Heart left ventricle (tissue), 16 donors: ENCODE data around the gene ASTN2. TPM values are rescaled to one million over a fixed set of nuclear protein-coding genes. Genes with fewer than 3 reads are reported as not detected.

Source experiments
- ATAC-seq, 4 donors: fragments of 200-7000 bp; cut with Tn5 transposase; one replicate each; pipeline ENCODE4 v1.9.1; 2020 to 2022; ENCODE audit warnings: moderate library complexity in 4 of 4, mild to moderate bottlenecking in 3 of 4, moderate number of reproducible peaks in 1 of 4
- DNase-seq, 5 donors: peaks; one replicate each; pipeline ENCODE4 v3.0.0-alpha.2; 2020
- H3K27ac ChIP-seq, 12 donors: fragments of 200-600 bp; sonication (generic) in 4 of 12; one replicate each; pipeline versions ENCODE4 v1.5.0 to v1.8.0; 2016 to 2022; ENCODE audit warnings: mild to moderate bottlenecking in 2 of 12
- H3K27me3 ChIP-seq, 9 donors: fragments of 200-600 bp; sonication (generic) in 2 of 9; one replicate each; pipeline versions ENCODE4 v1.5.1 to v1.8.0; 2016 to 2022; ENCODE audit warnings: mild to moderate bottlenecking in 3 of 9
- H3K36me3 ChIP-seq, 9 donors: fragments of 200-600 bp; sonication (generic) in 2 of 9; one replicate each; pipeline versions ENCODE4 v1.5.0 to v1.8.0; 2018 to 2022; ENCODE audit warnings: mild to moderate bottlenecking in 2 of 9
- H3K4me1 ChIP-seq, 12 donors: fragments of 200-600 bp; sonication (generic) in 4 of 12; one replicate each; pipeline versions ENCODE4 v1.5.0 to v1.8.0; 2016 to 2022; ENCODE audit warnings: mild to moderate bottlenecking in 3 of 12
- H3K4me3 ChIP-seq, 12 donors: fragments of 200-600 bp; sonication (generic) in 4 of 12; one replicate each; pipeline versions ENCODE4 v1.5.0 to v1.8.0; 2017 to 2022; ENCODE audit warnings: mild to moderate bottlenecking in 9 of 12, moderate library complexity in 4 of 12
- H3K9me3 ChIP-seq, 12 donors: fragments of 200-600 bp; sonication (generic) in 4 of 12; one replicate each; pipeline versions ENCODE4 v1.5.0 to v1.8.0; 2016 to 2022; ENCODE audit warnings: mild to moderate bottlenecking in 1 of 12
- CTCF ChIP-seq, 12 donors: fragments of 200-600 bp; sonication (generic) in 4 of 12; IDR thresholded peaks; one replicate each; pipeline versions ENCODE4 v1.5.0 to v1.8.0; 2018 to 2022; ENCODE audit warnings: antibody characterized with exemption in 12 of 12, mild to moderate bottlenecking in 5 of 12
- POLR2A ChIP-seq, 2 donors: fragments of 450-650 bp; IDR thresholded peaks; one replicate each; pipeline ENCODE4 v1.6.1; 2017; ENCODE audit warnings: antibody characterized with exemption in 2 of 2, mild to moderate bottlenecking in 2 of 2, moderate library complexity in 2 of 2
- WGBS, 4 donors: extraction: QIAGEN DNeasy Blood & Tissue Kit in 2 of 4; methylation state at CpG; one replicate each; pipeline versions ENCODE4 v1.1.5 to v1.1.7; 2013 to 2018; 5-methylcytosine and 5-hydroxymethylcytosine counted together
- intact Hi-C, 10 donors: fragments of 100-400 bp; cut with DNase I; formaldehyde crosslinking; loops; one replicate each; pipeline versions ENCODE4 v1.11.1 to v1.14.2; 2022
- polyA plus RNA-seq, 2 donors: library from polyadenylated mRNA; stranded (reverse); fragments of 200-250 nt; gene quantifications; one replicate each; pipeline ENCODE4 v1.2.3, GENCODE V29; 2013
- total RNA-seq, 9 donors: library from RNA; depleted of rRNA in 2 of 9; stranded (reverse); fragments of >200 nt in 2 of 9; fragmentation: NEBNext Ultra II Directional in 3 of 9; extraction: Animal tissue kit (Norgen Biotek cat#: 25700) in 3 of 9; gene quantifications; one replicate each; pipeline versions ENCODE4 v1.1.0 to v1.2.4, GENCODE V29; 2016 to 2023
- donor health status: ischemic (EF 13 %, LVEDD 7.1; RV severe dilation, severe dysfunction).
- donor health status: healthy with polysubstance abuse.
- donor health status: DM: no; HTN: yes; CAD: no.
- donor health status: DM: no; HTN: no; CAD: no.
- donor health status: ischemic (EF 25% LVEDD 6.9; RV normal size, moderate dysfunction).
- donor health status: ischemic (EF 25% LVEDD 5.7; RV mildly dilated, moderate dysfunction).
- donor health status: healthy.
- donor health status: DM: yes; HTN: yes; CAD: no.
- donor health status: ischemic (EF 35%, LVEDD 5.7; RV mildly dilated, moderate dysfunction).
- donor health status: nonischemic (EF 11% LVEDD 7.7; RV severe dilation, severe dysfunction).
- donor health status: DM: yes; HTN: yes; CAD: no.
- donor health status: PGD.
- donor health status: ischemic (EF 29% LVEDD 5.4; RV normal size, mild dysfunction).
- donor health status: nonischemic (EF 23%, LVEDD 6.1; RV moderate dilation, normal function).

Gene ASTN2
- total and polyA plus RNA-seq, 11 donors: 2.5 to 6.0 (median 3.5) TPM

- ATAC-seq (no peak), DNase-seq (no peak)
- peaks cover 0 to 9% (median 0%) of the 10 kb centered on the region in 9 donors for H3K27me3 ChIP-seq
- H3K36me3 ChIP-seq: no peaks in the 10 kb centered on the region
- H3K4me1 ChIP-seq: no peaks in the 10 kb centered on the region
- no peak overlapping the region for H3K27ac ChIP-seq
- peaks cover 0 to 37% (median 24%) of the 10 kb centered on the region in 12 donors for H3K9me3 ChIP-seq
- H3K4me3 ChIP-seq: no peak overlapping the region
- intact Hi-C loops: no loop called here
- 33 to 54% (median 44%) methylated on average over 2 of the region's 2 CpGs for WGBS, 4 donors
- TF ChIP-seq CTCF (IDR thresholded peaks at IDR 0.05) (no peak), POLR2A (IDR thresholded peaks at IDR 0.05) (no peak)
Measured at GRCh38 chr9:116873491-116873890, 541.4 kb downstream of the ASTN2 start.

GRCh38 chr9:116870566-116870965 lies 544.3 kb downstream of the ASTN2 start:
- H3K4me3 ChIP-seq: no peak overlapping the region
- H3K4me1 ChIP-seq: no peaks in the 10 kb centered on the region
- intact Hi-C loops: no loop called here
- no peak for DNase-seq
- no peak for TF ChIP-seq POLR2A (IDR thresholded peaks at IDR 0.05)
- no peak for TF ChIP-seq CTCF (IDR thresholded peaks at IDR 0.05)
- 79 to 90% (median 84%) methylated on average over 3 of the region's 3 CpGs for WGBS, 4 donors
- peaks cover 0 to 7% (median under 1%) of the 10 kb centered on the region in 12 donors for H3K9me3 ChIP-seq
- ATAC-seq: no peak
- H3K36me3 ChIP-seq: no peaks in the 10 kb centered on the region
- H3K27me3 ChIP-seq: peaks cover 0 to 9% (median 0%) of the 10 kb centered on the region in 9 donors
- no peak overlapping the region for H3K27ac ChIP-seq

DNA sequence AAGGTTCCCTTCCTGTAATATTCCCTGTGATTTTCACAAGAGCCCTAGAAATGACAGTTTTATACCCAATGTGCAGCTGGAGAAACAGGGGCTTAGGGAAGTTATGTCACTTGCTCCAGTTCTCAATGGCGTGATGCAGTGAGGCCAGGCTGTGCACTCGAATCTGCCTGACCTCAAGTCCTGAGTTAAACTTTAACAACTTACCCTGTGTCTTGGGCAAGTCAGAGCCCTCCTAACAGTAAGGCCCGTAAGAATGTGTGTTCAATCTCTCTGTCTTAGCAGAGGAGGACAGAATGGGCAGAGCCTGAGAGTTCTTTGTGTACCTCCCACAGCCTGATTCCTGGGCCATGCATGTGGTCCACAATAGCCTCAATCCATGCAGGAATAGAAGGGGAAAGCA lies 546.7 kb downstream of the ASTN2 start:
- TF ChIP-seq CTCF (IDR thresholded peaks at IDR 0.05): no peak
- no peak for TF ChIP-seq POLR2A (IDR thresholded peaks at IDR 0.05)
- DNase-seq (no peak), ATAC-seq (no peak)
- H3K36me3 ChIP-seq: no peaks in the 10 kb centered on the region
- intact Hi-C loops: loop anchor here in 1 of 10 donors (10.0 kb wide), 1 partner anchor 1273 kb away; no protein-coding TSS in a partner anchor
- H3K4me3 ChIP-seq: no peak overlapping the region
- H3K4me1 ChIP-seq: no peaks in the 10 kb centered on the region
- no peaks in the 10 kb centered on the region for H3K9me3 ChIP-seq
- no peak overlapping the region for H3K27ac ChIP-seq
- peaks cover 0 to 12% (median 0%) of the 10 kb centered on the region in 9 donors for H3K27me3 ChIP-seq
- WGBS, 4 donors: 64 to 74% (median 71%) methylated on average over 3 of the region's 3 CpGs

DNA sequence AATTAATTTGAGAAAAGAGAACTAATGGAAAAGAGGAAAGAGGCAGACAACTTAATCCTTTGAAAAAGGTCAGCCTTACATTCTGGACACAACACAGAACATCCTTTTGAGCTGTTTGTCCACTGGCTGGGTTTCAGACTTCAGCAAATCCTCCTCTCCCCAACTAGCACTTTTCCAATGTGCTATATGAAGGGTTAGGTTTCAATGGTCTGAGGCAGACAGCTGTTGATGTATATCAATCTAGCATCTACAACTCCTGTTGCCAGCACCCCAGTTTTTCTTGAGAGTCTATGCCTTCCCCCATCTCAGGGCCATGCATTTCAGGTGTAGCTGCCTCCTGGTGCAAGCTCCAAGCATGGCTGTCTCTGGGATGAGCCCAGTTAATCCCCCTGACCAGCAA lies 553.5 kb downstream of the ASTN2 start:
- peaks cover 0 to 16% (median 2%) of the 10 kb centered on the region in 9 donors for H3K27me3 ChIP-seq
- H3K27ac ChIP-seq: no peak overlapping the region
- no peaks in the 10 kb centered on the region for H3K36me3 ChIP-seq
- DNase-seq (no peak), ATAC-seq (no peak)
- no peaks in the 10 kb centered on the region for H3K9me3 ChIP-seq
- no peaks in the 10 kb centered on the region for H3K4me1 ChIP-seq
- H3K4me3 ChIP-seq: no peak overlapping the region
- intact Hi-C loops: loop anchor here (2.0 to 10.0 kb wide), 6 partner anchors 123 to 1269 kb away; no protein-coding TSS in a partner anchor
- TF ChIP-seq CTCF (IDR thresholded peaks at IDR 0.05) (no peak), POLR2A (IDR thresholded peaks at IDR 0.05) (no peak)
